ENCODE data around the gene TSR3.
A peak's percentile ranks its signal among the peaks of the same experiment; 100 is the strongest.

The TSR3 gene

DNA sequence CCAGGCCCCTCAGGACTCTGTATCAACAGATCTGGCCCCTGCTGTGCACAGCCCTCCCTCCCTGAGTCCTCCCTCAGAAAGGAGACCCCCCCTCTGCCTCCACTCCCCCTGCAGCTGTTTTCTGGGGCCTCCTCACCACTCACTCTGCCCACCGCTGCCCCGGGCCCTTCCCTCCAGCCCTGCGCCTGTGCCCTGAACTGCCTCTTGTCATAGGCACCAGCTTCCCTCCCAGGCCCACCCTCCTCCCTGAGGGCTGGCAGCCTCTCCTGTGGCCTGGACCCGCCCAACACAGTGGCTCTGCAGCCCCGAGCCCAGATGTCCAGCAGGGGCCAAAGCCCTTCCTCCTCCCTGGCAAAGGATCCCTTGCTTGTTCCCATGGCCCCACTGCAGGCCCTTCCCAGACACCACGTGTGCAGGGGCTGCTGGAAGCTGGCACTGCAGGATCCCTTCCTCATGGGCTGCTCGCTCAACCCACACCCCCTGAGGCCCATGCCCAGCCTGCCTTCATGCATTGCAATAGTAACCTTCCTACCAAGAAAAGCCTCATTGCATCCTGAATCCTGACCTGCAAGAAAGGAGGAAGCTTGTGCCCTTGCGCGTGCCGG, 25.8 kb upstream of the TSR3 start:
- DNase-seq (ENCODE audit: low spot score) = no peak

DNA sequence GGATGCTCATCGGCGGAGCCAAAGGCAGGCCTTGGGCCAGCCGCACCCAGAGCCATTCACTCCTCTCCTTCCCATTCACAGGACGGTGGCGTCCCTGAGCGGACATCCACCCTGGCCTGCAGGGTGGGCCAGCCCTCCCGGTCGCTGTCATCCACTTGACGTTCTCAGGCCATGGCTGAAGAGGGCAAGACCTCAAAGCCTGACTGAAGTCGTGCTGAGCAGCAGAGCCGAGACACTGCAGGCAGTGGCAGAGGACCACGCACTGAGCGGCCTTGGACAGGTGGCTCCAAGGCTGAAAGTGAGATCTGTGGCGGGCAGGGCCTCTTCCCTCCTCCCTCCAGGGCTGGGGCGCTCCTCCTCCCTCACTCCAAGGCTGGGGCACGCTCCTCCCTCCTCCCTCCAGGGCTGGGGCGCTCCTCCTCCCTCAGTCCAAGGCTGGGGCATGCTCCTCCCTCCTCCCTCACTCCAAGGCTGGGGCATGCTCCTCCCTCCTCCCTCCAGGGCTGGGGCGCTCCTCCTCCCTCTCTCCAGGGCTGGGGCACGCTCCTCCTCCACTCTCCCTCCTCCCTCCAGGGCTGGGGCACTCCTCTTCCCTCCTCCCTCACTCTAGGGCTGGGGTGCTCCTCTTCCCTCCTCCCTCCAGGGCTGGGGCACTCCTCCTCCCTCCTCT, 24.2 kb upstream of the TSR3 start:
- DNase-seq (ENCODE audit: low spot score) = no peak

- no peak for DNase-seq (ENCODE audit: low spot score)
Measured at GRCh38 chr16:1375298-1375640, 23.6 kb upstream of the TSR3 start.

- DNase-seq (ENCODE audit: low spot score) = no peak
Measured at GRCh38 chr16:1374418-1375297, 23.0 kb upstream of the TSR3 start.

DNA sequence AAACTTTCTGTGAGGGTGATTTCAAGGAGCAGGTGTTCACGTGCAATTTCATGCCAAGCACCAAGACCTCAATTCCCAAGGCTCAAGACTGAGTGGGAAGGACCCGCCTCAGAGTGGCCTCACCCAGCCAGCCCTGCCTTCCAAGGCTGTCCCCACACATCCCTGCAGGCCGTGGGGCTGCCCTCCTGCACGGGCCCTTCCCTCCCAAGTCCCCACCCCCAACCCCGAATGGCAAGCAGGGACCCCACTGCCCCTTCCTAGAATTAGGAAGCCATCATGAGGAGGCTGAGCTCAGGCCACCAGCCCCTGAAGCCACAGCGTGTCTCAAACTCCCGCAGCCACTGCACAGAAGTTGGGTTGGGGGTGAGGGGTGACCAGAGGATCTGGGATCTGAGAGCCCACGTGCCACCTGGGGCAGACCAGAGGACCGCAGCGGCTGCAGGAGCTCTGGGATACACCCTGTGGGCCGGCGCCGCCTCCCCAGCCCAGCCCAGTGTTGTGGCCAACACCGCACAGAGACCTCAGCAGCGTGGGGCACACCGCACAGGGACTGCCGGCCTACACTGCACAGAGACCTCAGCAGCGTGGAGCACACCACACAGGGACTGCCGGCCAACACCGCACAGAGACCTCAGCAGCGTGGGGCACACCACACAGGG, 20.7 kb upstream of the TSR3 start:
- no peak for DNase-seq (ENCODE audit: low spot score)

- no peak for DNase-seq (ENCODE audit: low spot score)
Measured at GRCh38 chr16:1371054-1371978, 19.6 kb upstream of the TSR3 start.

GRCh38 chr16:1367486-1368174, 16.0 kb upstream of the TSR3 start:
- DNase-seq (ENCODE audit: low spot score) = no peak

- DNase-seq (ENCODE audit: low spot score) = no peak
Measured at GRCh38 chr16:1366712-1367299, 15.1 kb upstream of the TSR3 start.

DNA sequence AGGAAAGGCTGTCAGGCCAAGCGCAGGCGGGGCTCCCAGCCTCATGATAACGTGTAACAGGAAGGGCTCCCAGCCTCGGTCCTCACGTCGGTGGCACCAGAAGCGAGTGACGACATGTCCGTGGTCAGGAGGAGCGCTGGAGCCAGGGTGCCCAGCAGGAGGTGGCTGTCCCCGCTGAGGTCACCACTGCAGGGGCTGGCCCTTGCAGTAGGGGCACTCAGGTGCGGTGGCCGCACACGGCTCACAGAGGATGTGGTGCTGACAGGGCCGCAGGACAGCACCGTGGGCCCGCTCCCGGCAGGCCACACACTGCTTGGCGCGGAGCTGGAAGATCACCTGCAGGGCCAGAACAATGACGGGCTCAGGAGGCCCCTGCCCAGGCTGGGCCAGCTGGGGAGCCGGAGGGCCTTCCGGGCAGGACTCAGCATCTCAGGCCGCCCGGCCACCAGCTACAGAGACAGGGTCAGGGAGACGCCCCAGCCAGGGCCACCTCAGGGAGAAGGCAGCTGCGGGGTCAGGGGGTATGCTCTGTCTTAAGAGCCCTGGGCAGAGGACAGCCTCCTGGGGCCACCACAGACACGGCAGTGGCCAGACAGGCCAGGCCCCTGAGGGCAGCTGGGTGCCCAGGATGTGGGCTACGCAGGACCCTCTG, 14.5 kb upstream of the TSR3 start:
- no peak for DNase-seq (ENCODE audit: low spot score)

DNA sequence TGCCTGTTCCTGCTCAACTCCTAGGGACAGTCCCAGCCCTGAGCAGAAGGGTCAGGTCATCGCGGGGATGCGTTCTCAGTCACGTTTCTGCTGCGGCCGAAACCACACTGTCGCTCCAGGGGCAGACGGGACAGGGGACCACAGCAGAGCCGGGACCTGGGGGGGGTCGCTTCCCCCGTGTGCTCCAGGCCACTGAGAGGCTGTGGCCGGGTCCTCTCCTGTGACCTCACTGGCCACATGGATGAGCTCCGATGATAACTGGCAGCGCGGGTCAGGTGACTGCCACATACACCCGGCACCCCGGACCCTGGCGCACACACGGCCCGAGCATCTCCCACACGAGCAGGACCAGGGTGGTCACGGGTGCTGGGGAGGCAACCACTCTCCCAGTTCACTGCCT, 12.8 kb upstream of the TSR3 start:
- no peak for DNase-seq (ENCODE audit: low spot score)

- peak; percentile 81 for DNase-seq (ENCODE audit: low spot score)
Measured at GRCh38 chr16:1363501-1364041, 11.9 kb upstream of the TSR3 start.

GRCh38 chr16:1362807-1363206, 11.1 kb upstream of the TSR3 start:
- DNase-seq (ENCODE audit: low spot score) = no peak

DNA sequence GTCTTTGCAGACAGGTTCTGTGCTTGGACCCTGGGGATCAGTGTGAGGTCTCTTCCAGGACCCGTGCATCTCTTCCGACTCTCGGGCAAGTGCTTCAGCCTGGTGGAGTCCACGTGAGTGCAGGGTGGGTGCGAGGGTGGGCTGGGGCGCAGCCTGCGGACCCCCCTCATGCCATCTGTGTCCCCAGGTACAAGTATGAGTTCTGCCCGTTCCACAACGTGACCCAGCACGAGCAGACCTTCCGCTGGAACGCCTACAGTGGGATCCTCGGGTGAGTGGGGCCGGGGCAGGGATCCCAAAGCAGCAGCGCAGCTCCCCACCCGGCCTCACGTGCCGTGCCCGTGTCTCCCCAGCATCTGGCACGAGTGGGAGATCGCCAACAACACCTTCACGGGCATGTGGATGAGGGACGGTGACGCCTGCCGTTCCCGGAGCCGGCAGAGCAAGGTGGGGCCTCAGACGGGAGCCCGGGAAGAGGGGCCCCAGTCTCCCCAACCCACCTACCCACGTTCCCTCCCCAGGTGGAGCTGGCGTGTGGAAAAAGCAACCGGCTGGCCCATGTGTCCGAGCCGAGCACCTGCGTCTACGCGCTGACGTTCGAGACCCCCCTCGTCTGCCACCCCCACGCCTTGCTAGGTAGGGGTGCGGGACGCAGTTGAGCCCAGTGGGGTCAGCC, 10.1 kb upstream of the TSR3 start:
- DNase-seq (ENCODE audit: low spot score) = no peak

DNA sequence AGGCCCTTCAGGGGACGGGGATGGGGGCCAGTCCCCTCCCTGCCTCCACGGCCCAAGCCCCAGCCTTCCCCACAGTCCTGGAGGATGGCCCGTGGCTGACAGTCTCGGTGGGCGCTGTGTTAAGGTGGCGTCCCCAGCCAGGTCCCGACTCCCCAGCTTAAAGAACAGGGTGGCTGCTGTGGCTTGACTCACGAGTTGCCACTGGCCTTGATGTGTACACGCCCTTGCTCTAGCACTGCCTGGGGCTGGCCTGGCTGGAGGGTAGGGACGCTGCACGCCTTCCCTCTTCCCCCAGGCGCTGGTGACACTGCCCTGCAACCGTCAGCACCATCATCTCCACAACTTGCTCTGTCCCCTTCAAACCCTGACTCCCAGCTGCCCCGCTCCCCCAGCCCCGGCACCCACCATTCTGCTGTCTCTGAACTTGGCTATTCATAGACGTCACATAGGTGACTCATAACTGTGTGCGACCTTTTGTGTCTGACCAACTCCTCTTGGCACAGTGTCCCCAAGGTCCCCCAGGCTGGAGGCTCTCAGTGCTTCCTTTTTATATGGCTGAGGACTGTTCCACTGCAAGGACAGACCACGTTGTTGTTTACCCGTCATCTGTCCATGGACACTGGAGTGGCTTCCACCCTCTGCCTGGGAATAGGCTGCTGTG, 6.4 kb upstream of the TSR3 start:
- DNase-seq (ENCODE audit: low spot score) = no peak

- no peak for DNase-seq (ENCODE audit: low spot score)
Measured at GRCh38 chr16:1356061-1356900, 4.6 kb upstream of the TSR3 start.

- no peak for DNase-seq (ENCODE audit: low spot score)
Measured at GRCh38 chr16:1355591-1355990, 3.9 kb upstream of the TSR3 start.

- DNase-seq (ENCODE audit: low spot score) = no peak
Measured at GRCh38 chr16:1354815-1355540, 3.3 kb upstream of the TSR3 start.

All from AG20443 (cell line).